NB4 (cell line): ENCODE results near the gene SMC1B.

Experiments used
- CTCF ChIP-seq: IDR thresholded peaks from one replicate; pipeline ENCODE4 v1.5.1; 2012; ENCODE audit warnings: low read depth, low read length
- MAX ChIP-seq: IDR thresholded peaks from 2 replicates; pipeline ENCODE4 v1.6.1; 2011; ENCODE audit warnings: low read depth, low read length
- MYC ChIP-seq: IDR thresholded peaks from 2 replicates; pipeline ENCODE4 v1.6.1; 2011; ENCODE audit warnings: low read depth, low read length
- POLR2A ChIP-seq: IDR thresholded peaks from 2 replicates; pipeline ENCODE4 v1.6.1; 2011; ENCODE audit warnings: mild to moderate bottlenecking; ENCODE audit not compliant: insufficient read length; ENCODE audit errors: extremely low read depth

GRCh38 chr22:45413368-45414211 is at the start of gene SMC1B, which contains the start of gene RIBC2:
- TF ChIP-seq CTCF (no peak), MYC (peak; percentile 17; the same call in 1 of the 2 replicates), POLR2A (no peak), MAX (peak; percentile 28; the same call in 1 of the 2 replicates)
